PFSK-1 (cell line): Measurements from ENCODE around the gene CDA.

Experiments
- POLR2AphosphoS5 ChIP-seq: IDR thresholded peaks from 2 replicates; pipeline ENCODE4 v1.6.1; 2012; ENCODE audit warnings: low read depth, mild to moderate bottlenecking, control low read depth, low read length, moderate library complexity
- SIN3A ChIP-seq: IDR thresholded peaks from 2 replicates; pipeline ENCODE4 v1.6.1; 2012; ENCODE audit warnings: mild to moderate bottlenecking, low read length, moderate library complexity, borderline replicate concordance; ENCODE audit not compliant: insufficient read depth
- TF ChIP-seq, protein P1 (sequence below), 2 experiments: IDR thresholded peaks; 2 replicates each; pipeline versions ENCODE4 v1.6.1 to v1.8.0; 2011 to 2012; ENCODE audit warnings: low read depth in 2 of 2, low read length in 2 of 2, control low read depth in 1 of 2, inconsistent platforms in 1 of 2, mild to moderate bottlenecking in 1 of 2, moderate library complexity in 1 of 2; ENCODE audit not compliant: insufficient read depth in 1 of 2

DNA sequence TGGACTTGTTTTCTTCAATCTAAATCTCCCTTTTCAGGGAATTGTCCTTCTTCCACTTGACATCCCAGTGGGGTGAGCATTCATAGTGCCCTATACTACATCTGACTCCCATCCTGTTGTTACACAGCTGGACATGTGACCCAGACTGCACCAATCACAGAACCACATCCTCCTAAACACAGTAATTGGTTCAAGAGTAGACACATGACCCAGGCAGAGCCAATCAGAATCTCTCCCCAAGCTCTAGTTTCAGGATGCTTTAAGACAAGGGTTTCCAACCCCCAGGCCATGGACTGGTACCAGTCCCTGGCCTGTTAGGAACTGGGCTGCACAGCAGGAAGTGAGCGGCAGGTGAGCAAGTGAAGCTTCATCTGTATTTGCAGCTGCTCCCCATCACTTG, 77.9 kb downstream of the CDA start:
- TF ChIP-seq, protein P1, sequence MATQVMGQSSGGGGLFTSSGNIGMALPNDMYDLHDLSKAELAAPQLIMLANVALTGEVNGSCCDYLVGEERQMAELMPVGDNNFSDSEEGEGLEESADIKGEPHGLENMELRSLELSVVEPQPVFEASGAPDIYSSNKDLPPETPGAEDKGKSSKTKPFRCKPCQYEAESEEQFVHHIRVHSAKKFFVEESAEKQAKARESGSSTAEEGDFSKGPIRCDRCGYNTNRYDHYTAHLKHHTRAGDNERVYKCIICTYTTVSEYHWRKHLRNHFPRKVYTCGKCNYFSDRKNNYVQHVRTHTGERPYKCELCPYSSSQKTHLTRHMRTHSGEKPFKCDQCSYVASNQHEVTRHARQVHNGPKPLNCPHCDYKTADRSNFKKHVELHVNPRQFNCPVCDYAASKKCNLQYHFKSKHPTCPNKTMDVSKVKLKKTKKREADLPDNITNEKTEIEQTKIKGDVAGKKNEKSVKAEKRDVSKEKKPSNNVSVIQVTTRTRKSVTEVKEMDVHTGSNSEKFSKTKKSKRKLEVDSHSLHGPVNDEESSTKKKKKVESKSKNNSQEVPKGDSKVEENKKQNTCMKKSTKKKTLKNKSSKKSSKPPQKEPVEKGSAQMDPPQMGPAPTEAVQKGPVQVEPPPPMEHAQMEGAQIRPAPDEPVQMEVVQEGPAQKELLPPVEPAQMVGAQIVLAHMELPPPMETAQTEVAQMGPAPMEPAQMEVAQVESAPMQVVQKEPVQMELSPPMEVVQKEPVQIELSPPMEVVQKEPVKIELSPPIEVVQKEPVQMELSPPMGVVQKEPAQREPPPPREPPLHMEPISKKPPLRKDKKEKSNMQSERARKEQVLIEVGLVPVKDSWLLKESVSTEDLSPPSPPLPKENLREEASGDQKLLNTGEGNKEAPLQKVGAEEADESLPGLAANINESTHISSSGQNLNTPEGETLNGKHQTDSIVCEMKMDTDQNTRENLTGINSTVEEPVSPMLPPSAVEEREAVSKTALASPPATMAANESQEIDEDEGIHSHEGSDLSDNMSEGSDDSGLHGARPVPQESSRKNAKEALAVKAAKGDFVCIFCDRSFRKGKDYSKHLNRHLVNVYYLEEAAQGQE (IDR thresholded peaks at IDR 0.05; ENCODE audit: insufficient read depth in 1 of 2, low read depth in 2 of 2, low read length in 2 of 2) = no peak
- TF ChIP-seq SIN3A (no peak), POLR2AphosphoS5 (no peak)
